Brain microvascular endothelial cell (primary cell): ENCODE measurements around the gene COA1.

Experiments
- DNase-seq: peaks from one replicate; pipeline ENCODE4 v3.0.0-alpha.2; 2020
- H3K27ac ChIP-seq: fragments of 250-450 bp; sonication (Bioruptor Pico); 2 replicates; pipeline ENCODE4 v1.5.1; 2020; ENCODE audit warnings: mild to moderate bottlenecking, moderate library complexity
- H3K27me3 ChIP-seq: fragments of 250-450 bp; sonication (Bioruptor Pico); replicated peaks from 2 replicates; pipeline ENCODE4 v1.5.1; 2020; ENCODE audit warnings: mild to moderate bottlenecking
- H3K36me3 ChIP-seq: fragments of 250-450 bp; sonication (Bioruptor Pico); replicated peaks from 2 replicates; pipeline ENCODE4 v1.5.1; 2020; ENCODE audit warnings: mild to moderate bottlenecking
- H3K4me3 ChIP-seq: 2 replicates; pipeline ENCODE4 v1.5.1; 2011; ENCODE audit warnings: low read depth, mild to moderate bottlenecking, control low read depth, low read length, moderate library complexity
- CTCF ChIP-seq: IDR thresholded peaks from 2 replicates; pipeline ENCODE4 v1.5.1; 2011; ENCODE audit warnings: low read depth, mild to moderate bottlenecking, moderate library complexity, low read length, control low read depth, inconsistent platforms; ENCODE audit errors: missing control alignments
- in situ Hi-C: cut with HindIII; loops from 2 replicates; pipeline ENCODE4 v1.10.0; 2017; ENCODE audit warnings: low sequenced_read_pairs, low pct_ligation_motif_present

COA1 gene

GRCh38 chr7:43769281-43769680, 40.0 kb upstream of the COA1 start:
- no peak overlapping the region for H3K27ac ChIP-seq
- no peak overlapping the region for H3K4me3 ChIP-seq
- peaks cover 3% of the 10 kb centered on the region for H3K36me3 ChIP-seq
- TF ChIP-seq CTCF = no peak
- in situ Hi-C loops = no loop called here
- H3K27me3 ChIP-seq = no peaks in the 10 kb centered on the region
- no peak for DNase-seq

DNA sequence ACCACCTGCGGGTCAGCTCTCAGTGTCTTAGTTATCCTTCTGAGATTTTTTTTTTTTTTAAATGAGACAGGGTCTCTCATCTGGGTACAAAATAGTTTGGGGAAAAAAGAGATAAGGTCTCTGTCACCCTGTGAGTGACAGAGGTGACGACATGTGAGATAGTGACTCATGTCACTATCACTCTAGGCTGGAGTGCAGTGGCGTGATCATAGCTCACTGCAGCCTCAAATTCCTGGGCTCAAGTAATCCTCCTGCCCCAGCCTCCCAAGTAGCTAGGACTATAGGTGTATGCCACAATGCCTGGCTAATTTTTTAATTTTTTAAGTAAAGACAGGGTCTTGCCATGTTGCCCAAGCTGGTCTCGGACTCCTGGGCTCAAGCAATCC, 39.6 kb upstream of the COA1 start:
- no peak for DNase-seq
- H3K27ac ChIP-seq = no peak overlapping the region
- H3K4me3 ChIP-seq = no peak overlapping the region
- H3K36me3 ChIP-seq = peaks cover 3% of the 10 kb centered on the region
- no peak for TF ChIP-seq CTCF
- H3K27me3 ChIP-seq = no peaks in the 10 kb centered on the region
- in situ Hi-C loops = no loop called here

DNA sequence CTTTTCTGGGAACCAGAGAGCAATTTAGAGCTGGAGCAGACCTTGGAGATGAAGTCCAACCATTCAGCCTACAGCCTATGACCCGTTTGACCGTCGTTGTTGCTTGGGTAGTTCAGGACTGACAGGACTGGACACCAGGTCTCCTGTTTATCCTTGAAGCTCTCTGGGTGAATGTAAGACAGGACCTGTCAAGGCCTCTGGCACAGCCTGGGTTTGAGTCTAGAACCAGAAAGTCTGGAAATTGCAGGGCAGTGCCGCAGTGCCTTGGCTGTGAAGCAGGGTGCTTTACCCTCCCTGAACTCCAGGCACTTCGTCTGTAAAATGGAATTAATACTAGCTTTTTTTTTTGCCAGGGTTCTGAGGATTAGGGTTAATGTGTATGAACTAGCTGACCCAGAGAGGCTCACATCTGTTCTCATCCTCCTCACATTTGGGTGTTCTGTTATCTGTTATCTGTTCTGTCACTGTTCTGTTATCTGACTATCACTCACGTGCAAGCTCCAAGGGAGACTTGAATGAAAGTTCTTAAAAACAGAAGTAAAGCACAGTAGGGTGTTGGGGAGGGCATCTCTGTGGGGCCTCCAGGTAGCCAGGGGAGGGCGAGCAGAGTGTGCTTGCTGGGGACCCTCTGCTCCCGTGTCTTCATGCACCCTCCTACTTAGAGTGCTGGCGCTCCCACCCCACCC, 39.0 kb upstream of the COA1 start:
- TF ChIP-seq CTCF = no peak
- in situ Hi-C loops = no loop called here
- DNase-seq = no peak
- no peak overlapping the region for H3K4me3 ChIP-seq
- H3K27me3 ChIP-seq = no peaks in the 10 kb centered on the region
- H3K27ac ChIP-seq = no peak overlapping the region
- H3K36me3 ChIP-seq = peaks cover 3% of the 10 kb centered on the region

GRCh38 chr7:43767311-43767710, 38.0 kb upstream of the COA1 start:
- no peak for TF ChIP-seq CTCF
- in situ Hi-C loops = no loop called here
- H3K4me3 ChIP-seq = no peak overlapping the region
- DNase-seq = no peak
- H3K27ac ChIP-seq = no peak overlapping the region
- peaks cover 2% of the 10 kb centered on the region for H3K36me3 ChIP-seq
- no peaks in the 10 kb centered on the region for H3K27me3 ChIP-seq

DNA sequence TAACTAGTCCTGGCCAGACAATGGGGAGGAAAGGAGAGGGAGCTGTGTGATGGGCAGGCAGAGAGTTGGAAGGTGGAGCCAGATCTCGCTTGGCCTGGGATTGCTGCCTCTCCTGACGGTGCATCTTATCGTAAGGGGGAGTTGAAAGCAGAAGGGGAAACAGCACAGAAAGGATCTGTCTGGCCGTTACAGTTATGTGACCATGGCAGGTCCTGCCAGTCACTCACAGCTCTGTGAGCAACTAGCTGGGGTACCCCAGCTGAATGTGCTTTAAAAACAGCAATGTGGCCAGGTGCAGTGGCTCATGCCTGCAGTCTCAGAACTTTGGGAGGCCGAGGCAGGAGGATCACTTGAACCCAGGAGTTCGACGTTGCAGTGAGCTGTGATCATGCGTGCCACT, 37.2 kb upstream of the COA1 start:
- in situ Hi-C loops = no loop called here
- no peaks in the 10 kb centered on the region for H3K36me3 ChIP-seq
- no peaks in the 10 kb centered on the region for H3K27me3 ChIP-seq
- DNase-seq = no peak
- no peak overlapping the region for H3K27ac ChIP-seq
- H3K4me3 ChIP-seq = no peak overlapping the region
- no peak for TF ChIP-seq CTCF
